ENCODE results near the gene DCUN1D3.

DCUN1D3 gene

DNA sequence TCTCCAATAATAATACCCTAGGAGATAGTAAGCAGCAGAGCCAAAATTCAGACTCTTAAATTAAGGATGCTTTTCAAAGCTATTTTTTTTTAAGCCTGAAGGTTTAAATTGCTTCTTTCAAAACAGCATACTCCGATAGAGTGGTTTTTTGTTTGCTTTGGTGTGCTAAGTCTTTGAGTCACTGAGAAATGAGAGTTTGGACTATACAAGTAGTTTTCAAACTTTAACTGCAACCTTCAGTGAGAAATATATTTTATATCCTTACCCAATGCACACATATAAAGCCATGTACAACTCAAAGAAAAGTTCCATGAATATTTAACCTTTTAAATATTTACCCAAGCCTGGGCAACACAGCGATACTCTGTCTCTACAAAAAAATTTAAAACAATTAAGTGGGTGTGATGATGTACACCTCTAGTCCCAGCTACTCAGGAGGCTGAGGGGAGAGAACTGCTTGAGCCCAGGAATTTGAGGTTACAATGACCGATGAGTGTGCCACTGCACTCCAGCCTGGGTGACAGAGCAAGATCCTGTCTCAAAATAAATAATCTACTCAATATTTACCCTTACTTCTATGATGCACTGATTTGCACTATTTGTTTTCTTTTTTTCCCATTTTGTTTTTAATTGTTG lies 19.2 kb downstream of the DCUN1D3 start:
- no peak for ATAC-seq
- TF ChIP-seq ARNTL (CRISPR knock-in tag; IDR thresholded peaks at IDR 0.05; ENCODE audit: borderline replicate concordance, low read depth) (no peak), CSRNP3 (CRISPR knock-in tag; IDR thresholded peaks at IDR 0.05) (no peak), ZFP3 (CRISPR knock-in tag; IDR thresholded peaks at IDR 0.05) (no peak)

DNA sequence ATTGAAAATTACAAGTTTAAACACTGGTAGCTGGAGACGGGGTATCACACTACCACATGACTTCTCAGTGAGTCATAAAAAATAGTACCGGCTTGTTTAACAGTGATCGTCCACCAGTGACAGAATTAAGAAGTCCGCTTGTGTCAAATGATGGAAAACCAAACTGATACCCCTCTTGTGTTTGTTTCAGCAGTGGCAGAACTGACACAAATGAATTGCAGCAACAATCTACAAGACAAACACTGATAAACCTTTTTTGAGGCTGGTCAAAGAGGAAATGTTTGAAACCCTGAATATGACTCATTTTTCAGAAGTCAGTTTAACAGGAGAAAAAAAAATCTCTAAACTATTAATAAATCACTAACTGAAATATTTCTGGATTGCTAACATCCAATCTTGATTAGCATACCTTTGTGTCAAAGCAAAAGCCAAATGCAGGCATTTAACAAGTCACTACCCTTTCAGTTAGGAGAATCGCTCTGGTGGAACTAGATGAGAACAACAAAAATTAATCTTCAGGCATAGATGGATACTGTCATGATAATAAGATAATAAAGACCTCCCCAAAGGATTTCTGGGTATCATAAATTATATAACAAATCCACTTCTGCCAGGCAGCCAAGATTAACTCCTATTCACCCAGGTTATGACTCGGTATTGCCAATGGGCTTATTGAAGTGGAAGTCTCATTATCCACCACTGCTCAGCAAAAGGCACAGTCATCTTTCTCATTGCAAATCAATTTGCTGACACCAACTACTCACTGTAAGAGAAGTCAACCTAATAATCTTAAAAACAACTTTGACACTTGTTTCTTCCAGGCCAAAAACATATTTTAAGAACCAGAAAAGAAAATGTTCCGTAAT lies 20.8 kb downstream of the DCUN1D3 start:
- peak; percentile 83 for ATAC-seq
- TF ChIP-seq CREB5 (CRISPR knock-in tag; IDR thresholded peaks at IDR 0.05; ENCODE audit: low read depth): 0 out of 2 replicates have a peak, but pooled peaks have one; percentile 42
- TF ChIP-seq CSDC2 (CRISPR knock-in tag; IDR thresholded peaks at IDR 0.05): no peak
- TF ChIP-seq ISL1 (CRISPR knock-in tag; IDR thresholded peaks at IDR 0.05): peak; percentile 87
- TF ChIP-seq GLIS3 (CRISPR knock-in tag; IDR thresholded peaks at IDR 0.05): no peak
- no peak for TF ChIP-seq CSRNP3 (CRISPR knock-in tag; IDR thresholded peaks at IDR 0.05)
- TF ChIP-seq, protein P1, sequence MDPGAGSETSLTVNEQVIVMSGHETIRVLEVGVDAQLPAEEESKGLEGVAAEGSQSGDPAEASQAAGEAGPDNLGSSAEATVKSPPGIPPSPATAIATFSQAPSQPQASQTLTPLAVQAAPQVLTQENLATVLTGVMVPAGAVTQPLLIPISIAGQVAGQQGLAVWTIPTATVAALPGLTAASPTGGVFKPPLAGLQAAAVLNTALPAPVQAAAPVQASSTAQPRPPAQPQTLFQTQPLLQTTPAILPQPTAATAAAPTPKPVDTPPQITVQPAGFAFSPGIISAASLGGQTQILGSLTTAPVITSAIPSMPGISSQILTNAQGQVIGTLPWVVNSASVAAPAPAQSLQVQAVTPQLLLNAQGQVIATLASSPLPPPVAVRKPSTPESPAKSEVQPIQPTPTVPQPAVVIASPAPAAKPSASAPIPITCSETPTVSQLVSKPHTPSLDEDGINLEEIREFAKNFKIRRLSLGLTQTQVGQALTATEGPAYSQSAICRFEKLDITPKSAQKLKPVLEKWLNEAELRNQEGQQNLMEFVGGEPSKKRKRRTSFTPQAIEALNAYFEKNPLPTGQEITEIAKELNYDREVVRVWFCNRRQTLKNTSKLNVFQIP (CRISPR knock-in tag; IDR thresholded peaks at IDR 0.05; ENCODE audit: borderline replicate concordance, low read depth): no peak; the same call in 1 of the 2 replicates
- peak; percentile 84; the same call in 1 of the 2 replicates for TF ChIP-seq ZFP3 (CRISPR knock-in tag; IDR thresholded peaks at IDR 0.05)

DNA sequence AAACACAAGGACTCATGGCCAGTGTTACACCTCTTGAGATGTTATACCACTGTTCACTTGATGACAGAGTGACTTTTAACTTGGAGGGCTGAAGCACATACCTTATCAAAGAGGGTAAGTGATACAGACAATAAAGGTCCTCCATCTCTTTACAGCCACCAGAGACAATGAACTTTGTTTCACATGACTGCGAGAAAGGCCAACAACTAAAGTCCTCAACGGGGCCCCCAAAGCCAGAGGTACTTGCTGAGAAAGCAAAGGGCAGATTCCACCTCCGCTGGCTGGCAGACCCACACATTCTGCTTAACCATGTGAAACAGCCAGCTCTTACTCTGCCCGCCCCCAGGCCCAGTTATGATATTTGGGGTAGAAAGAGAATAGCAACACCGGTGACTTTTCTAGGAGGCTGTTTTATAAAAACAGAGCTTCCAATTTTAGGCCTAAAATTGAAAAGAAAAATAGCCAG lies 21.4 kb downstream of the DCUN1D3 start:
- ATAC-seq: peak; percentile 56
- TF ChIP-seq GLIS3 (CRISPR knock-in tag; IDR thresholded peaks at IDR 0.05) (no peak), TOX (CRISPR knock-in tag; IDR thresholded peaks at IDR 0.05; ENCODE audit: borderline replicate concordance) (no peak), ISL1 (CRISPR knock-in tag; IDR thresholded peaks at IDR 0.05) (no peak), CSDC2 (CRISPR knock-in tag; IDR thresholded peaks at IDR 0.05) (no peak), ZFP3 (CRISPR knock-in tag; IDR thresholded peaks at IDR 0.05) (no peak), ESRRG (CRISPR knock-in tag; IDR thresholded peaks at IDR 0.05) (no peak), ZNF70 (CRISPR knock-in tag; IDR thresholded peaks at IDR 0.05) (no peak), CREB5 (CRISPR knock-in tag; IDR thresholded peaks at IDR 0.05; ENCODE audit: low read depth) (no peak), ZNF565 (CRISPR knock-in tag; conservative IDR thresholded peaks at IDR 0.05; ENCODE audit: low read depth) (no peak), CSRNP3 (CRISPR knock-in tag; IDR thresholded peaks at IDR 0.05) (no peak), BACH2 (CRISPR knock-in tag; IDR thresholded peaks at IDR 0.05; ENCODE audit: borderline replicate concordance) (no peak), ZFP30 (CRISPR knock-in tag; IDR thresholded peaks at IDR 0.05) (no peak), SNAI2 (CRISPR knock-in tag; IDR thresholded peaks at IDR 0.05) (no peak), ZNF8 (CRISPR knock-in tag; IDR thresholded peaks at IDR 0.05) (no peak), RARB (CRISPR knock-in tag; IDR thresholded peaks at IDR 0.05) (no peak), TCF4 (CRISPR knock-in tag; IDR thresholded peaks at IDR 0.05; ENCODE audit: borderline replicate concordance) (no peak), ARNTL (CRISPR knock-in tag; IDR thresholded peaks at IDR 0.05; ENCODE audit: borderline replicate concordance, low read depth) (no peak)
- TF ChIP-seq, protein P1 (CRISPR knock-in tag; IDR thresholded peaks at IDR 0.05; ENCODE audit: borderline replicate concordance, low read depth): no peak
- TF ChIP-seq, protein P2, sequence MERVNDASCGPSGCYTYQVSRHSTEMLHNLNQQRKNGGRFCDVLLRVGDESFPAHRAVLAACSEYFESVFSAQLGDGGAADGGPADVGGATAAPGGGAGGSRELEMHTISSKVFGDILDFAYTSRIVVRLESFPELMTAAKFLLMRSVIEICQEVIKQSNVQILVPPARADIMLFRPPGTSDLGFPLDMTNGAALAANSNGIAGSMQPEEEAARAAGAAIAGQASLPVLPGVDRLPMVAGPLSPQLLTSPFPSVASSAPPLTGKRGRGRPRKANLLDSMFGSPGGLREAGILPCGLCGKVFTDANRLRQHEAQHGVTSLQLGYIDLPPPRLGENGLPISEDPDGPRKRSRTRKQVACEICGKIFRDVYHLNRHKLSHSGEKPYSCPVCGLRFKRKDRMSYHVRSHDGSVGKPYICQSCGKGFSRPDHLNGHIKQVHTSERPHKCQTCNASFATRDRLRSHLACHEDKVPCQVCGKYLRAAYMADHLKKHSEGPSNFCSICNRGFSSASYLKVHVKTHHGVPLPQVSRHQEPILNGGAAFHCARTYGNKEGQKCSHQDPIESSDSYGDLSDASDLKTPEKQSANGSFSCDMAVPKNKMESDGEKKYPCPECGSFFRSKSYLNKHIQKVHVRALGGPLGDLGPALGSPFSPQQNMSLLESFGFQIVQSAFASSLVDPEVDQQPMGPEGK (CRISPR knock-in tag; IDR thresholded peaks at IDR 0.05; ENCODE audit: borderline replicate concordance): no peak

Data from SK-N-SH treated with all-trans-retinoic acid at 6 μM for 48 hours (cell line).